Upper lobe of left lung (tissue), 4 donors: ENCODE measurements around the gene CCDC28B.

Experiments used
- EP300 ChIP-seq, 4 donors: sonication (generic); formaldehyde crosslinking; IDR thresholded peaks; one replicate each; pipeline ENCODE4 v1.5.1; 2017; ENCODE audit warnings: antibody characterized with exemption in 4 of 4, control low read depth in 2 of 4
- TF ChIP-seq, protein P1 (sequence below), 6 experiments: fragments of 450-650 bp in 4 of 6; fragments of 200-600 bp in 2 of 6; sonication (generic) in 2 of 6; IDR thresholded peaks; one replicate each; pipeline ENCODE4 v1.5.1; 2016 to 2019; ENCODE audit warnings: antibody characterized with exemption in 6 of 6

GRCh38 chr1:32231843-32232432 lies 31.5 kb downstream of the CCDC28B start:
- TF ChIP-seq, protein P1, sequence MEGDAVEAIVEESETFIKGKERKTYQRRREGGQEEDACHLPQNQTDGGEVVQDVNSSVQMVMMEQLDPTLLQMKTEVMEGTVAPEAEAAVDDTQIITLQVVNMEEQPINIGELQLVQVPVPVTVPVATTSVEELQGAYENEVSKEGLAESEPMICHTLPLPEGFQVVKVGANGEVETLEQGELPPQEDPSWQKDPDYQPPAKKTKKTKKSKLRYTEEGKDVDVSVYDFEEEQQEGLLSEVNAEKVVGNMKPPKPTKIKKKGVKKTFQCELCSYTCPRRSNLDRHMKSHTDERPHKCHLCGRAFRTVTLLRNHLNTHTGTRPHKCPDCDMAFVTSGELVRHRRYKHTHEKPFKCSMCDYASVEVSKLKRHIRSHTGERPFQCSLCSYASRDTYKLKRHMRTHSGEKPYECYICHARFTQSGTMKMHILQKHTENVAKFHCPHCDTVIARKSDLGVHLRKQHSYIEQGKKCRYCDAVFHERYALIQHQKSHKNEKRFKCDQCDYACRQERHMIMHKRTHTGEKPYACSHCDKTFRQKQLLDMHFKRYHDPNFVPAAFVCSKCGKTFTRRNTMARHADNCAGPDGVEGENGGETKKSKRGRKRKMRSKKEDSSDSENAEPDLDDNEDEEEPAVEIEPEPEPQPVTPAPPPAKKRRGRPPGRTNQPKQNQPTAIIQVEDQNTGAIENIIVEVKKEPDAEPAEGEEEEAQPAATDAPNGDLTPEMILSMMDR (IDR thresholded peaks at IDR 0.05) = no peak
- no peak for TF ChIP-seq EP300 (IDR thresholded peaks at IDR 0.05)
